Measurements from ENCODE around the gene CES1.
"Not testable (repeated sequence)": the region's sequence is repeated elsewhere in the genome, so short reads cannot be mapped to it uniquely, and the experiment has no call there.

Gene CES1

GRCh38 chr16:55759965-55760309 lies 73.0 kb downstream of the CES1 start:
- H3K9ac ChIP-seq (ENCODE audit: low read length); H3K4me3 ChIP-seq (ENCODE audit: low read depth, low read length); H3K27me3 ChIP-seq (ENCODE audit: control insufficient read depth, insufficient read depth, low read length); H3K4me1 ChIP-seq (ENCODE audit: control insufficient read depth, insufficient read depth, low read length); H3K36me3 ChIP-seq (ENCODE audit: control insufficient read depth, insufficient read depth, low read length); H3K9me3 ChIP-seq (ENCODE audit: control insufficient read depth, insufficient read depth, low read depth, low read length); H3K27ac ChIP-seq (ENCODE audit: low read depth, low read length): not testable (repeated sequence)

DNA sequence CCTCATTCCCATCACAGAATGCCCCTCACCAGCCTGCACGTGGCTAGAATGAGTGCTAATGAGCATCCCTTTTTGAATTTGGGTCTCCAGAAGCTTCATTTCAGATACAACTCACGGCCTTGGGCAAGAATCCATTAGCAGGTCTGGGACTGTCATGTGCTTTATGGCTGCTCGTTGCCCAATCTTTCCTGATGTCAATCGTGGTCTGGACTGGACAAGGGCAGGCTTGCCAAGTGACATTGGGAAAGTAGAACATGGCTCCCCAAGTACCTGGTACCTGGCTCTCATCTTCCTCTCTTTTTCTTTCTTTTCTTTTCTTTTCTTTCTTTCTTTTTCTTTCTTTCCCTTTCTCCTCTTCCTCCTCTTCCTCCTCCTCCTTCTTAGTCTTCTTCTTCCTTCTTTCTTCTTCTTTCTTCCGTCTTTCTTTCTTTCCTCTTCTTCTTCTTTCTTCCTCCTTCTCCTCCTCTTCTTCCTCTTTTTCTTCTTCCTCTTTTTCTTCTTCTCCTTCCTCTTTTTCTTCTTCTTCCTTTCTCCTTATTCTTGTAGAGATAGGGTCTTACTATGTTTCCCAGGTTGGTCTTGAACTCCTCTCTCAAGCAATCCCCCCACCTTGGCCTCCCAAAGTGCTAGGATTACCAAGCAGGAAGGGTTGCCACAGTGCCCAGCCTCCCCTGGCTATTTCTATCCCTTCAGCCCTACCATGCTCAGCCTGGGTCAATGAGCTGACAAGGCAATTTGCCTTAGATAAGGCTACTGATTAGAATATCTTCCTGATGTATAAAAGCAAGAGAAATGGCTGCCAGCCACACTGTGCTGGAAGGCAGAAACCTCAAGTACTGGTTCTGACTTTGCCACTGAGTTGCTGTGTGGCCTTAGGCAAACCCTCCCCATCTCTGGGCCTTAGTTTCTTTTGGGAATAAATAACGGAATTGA lies 75.0 kb downstream of the CES1 start:
- not testable (repeated sequence) for H3K9ac ChIP-seq (ENCODE audit: low read length); H3K4me1 ChIP-seq (ENCODE audit: control insufficient read depth, insufficient read depth, low read length); H3K4me3 ChIP-seq (ENCODE audit: low read depth, low read length); H3K27ac ChIP-seq (ENCODE audit: low read depth, low read length); H3K27me3 ChIP-seq (ENCODE audit: control insufficient read depth, insufficient read depth, low read length); H3K36me3 ChIP-seq (ENCODE audit: control insufficient read depth, insufficient read depth, low read length)
- H3K9me3 ChIP-seq (ENCODE audit: control insufficient read depth, insufficient read depth, low read depth, low read length): peaks cover 15% of the 10 kb centered on the region

GRCh38 chr16:55756963-55757362 lies 75.9 kb downstream of the CES1 start:
- Histone ChIP-seq H3K9me3 (ENCODE audit: control insufficient read depth, insufficient read depth, low read depth, low read length) (peaks cover 23% of the 10 kb centered on the region), H3K27ac (ENCODE audit: low read depth, low read length) (no peak overlapping the region), H3K27me3 (ENCODE audit: control insufficient read depth, insufficient read depth, low read length) (peaks cover 9% of the 10 kb centered on the region)

DNA sequence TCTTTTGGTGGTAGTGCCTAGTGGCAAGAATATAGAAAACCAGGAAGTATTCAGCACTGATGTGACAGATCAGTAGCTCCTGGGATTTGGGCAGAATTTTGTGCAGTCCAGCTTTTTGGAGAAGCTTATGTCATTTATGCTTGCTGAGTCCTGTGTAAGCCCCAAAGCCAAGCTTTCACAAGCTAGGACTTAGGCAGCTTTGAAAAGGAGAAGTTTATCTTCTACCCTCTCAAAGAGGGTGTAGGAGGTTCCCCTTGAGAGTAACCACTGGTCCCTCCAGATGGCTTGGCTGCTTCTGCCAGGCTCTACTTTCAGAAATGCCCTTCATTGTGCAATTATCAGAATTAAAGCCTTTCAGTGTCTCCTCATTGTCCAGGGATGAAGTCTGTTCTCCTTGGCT lies 78.8 kb downstream of the CES1 start:
- H3K9ac ChIP-seq (ENCODE audit: low read length): no peak overlapping the region
- H3K9me3 ChIP-seq (ENCODE audit: control insufficient read depth, insufficient read depth, low read depth, low read length): peaks cover 31% of the 10 kb centered on the region
- H3K27me3 ChIP-seq (ENCODE audit: control insufficient read depth, insufficient read depth, low read length): peaks cover 7% of the 10 kb centered on the region
- no peaks in the 10 kb centered on the region for H3K36me3 ChIP-seq (ENCODE audit: control insufficient read depth, insufficient read depth, low read length)
- H3K4me3 ChIP-seq (ENCODE audit: low read depth, low read length): no peak overlapping the region
- H3K4me1 ChIP-seq (ENCODE audit: control insufficient read depth, insufficient read depth, low read length): no peaks in the 10 kb centered on the region
- H3K27ac ChIP-seq (ENCODE audit: low read depth, low read length): no peak overlapping the region

More at GRCh38 chr16:55756963-55757362, 75.9 kb downstream of the CES1 start:
- no peaks in the 10 kb centered on the region for H3K36me3 ChIP-seq (ENCODE audit: control insufficient read depth, insufficient read depth, low read length)
- H3K9ac ChIP-seq (ENCODE audit: low read length): no peak overlapping the region
- H3K4me3 ChIP-seq (ENCODE audit: low read depth, low read length): no peak overlapping the region
- peaks cover 4% of the 10 kb centered on the region; the same call in 1 of the 2 replicates for H3K4me1 ChIP-seq (ENCODE audit: control insufficient read depth, insufficient read depth, low read length)

DNA sequence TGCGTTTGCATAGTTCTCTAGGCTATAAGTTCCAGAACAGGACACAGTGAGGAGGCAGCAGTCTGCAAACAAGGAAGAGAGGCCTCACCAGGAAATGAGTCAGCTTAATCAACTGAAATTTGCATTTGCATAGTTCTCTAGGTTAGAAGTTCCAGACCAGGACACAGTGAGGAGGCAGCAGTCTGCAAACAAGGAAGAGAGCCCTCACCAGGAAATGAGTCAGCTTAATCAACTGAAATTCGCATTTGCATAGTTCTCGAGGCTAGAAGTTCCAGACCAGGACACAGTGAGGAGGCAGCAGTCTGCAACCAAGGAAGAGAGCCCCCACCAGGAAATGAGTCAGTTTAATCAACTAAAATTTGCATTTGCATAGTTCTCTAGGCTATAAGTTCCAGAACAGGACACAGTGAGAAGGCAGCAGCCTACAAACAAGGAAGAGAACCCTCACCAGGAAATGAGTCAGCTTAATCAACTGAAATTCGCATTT lies 79.7 kb downstream of the CES1 start:
- not testable (repeated sequence) for H3K4me3 ChIP-seq (ENCODE audit: low read depth, low read length); H3K36me3 ChIP-seq (ENCODE audit: control insufficient read depth, insufficient read depth, low read length); H3K27me3 ChIP-seq (ENCODE audit: control insufficient read depth, insufficient read depth, low read length); H3K4me1 ChIP-seq (ENCODE audit: control insufficient read depth, insufficient read depth, low read length); H3K9ac ChIP-seq (ENCODE audit: low read length)
- Histone ChIP-seq H3K27ac (ENCODE audit: low read depth, low read length) (0 out of 2 replicates have a peak overlapping the region, but pooled peaks have one; percentile 71), H3K9me3 (ENCODE audit: control insufficient read depth, insufficient read depth, low read depth, low read length) (peaks cover 31% of the 10 kb centered on the region)
